Stimulated activated CD8-positive, alpha-beta memory T cell treated with anti-CD3 and anti-CD28 coated beads, Interleukin-2, amount 100 ng/mL, for 48 hours (primary cell): ENCODE data around the gene TENT5A.

ENCODE experiments used
- DNase-seq, 2 donors: peaks; one replicate each; pipeline ENCODE4 v3.0.0-alpha.2; 2020; ENCODE audit warnings: low read depth in 2 of 2

Gene TENT5A

GRCh38 chr6:81713205-81713604 lies 39.3 kb downstream of the TENT5A start:
- DNase-seq: no peak

- DNase-seq: no peak
Observed at GRCh38 chr6:81708113-81708699, 44.3 kb downstream of the TENT5A start.

GRCh38 chr6:81704700-81705099 lies 47.8 kb downstream of the TENT5A start:
- DNase-seq: no peak

GRCh38 chr6:81700414-81700813 lies 52.1 kb downstream of the TENT5A start:
- no peak for DNase-seq

GRCh38 chr6:81697559-81697958 lies 54.9 kb downstream of the TENT5A start:
- no peak for DNase-seq

GRCh38 chr6:81696524-81696923 lies 56.0 kb downstream of the TENT5A start:
- DNase-seq: no peak
